ENCODE measurements around the gene GNAQ. TPM values are rescaled to one million over a fixed set of nuclear protein-coding genes. Genes with fewer than 3 reads are reported as not detected.

The GNAQ gene
- total RNA-seq, 1 donor from 2014 or later: 21.3 TPM

- no peak for DNase-seq (ENCODE audit: low read depth)
- FAIRE-seq: no peak
- TF ChIP-seq CTCF (IDR thresholded peaks at IDR 0.05; ENCODE audit: insufficient read depth, low read length, severe bottlenecking): no peak
- Histone ChIP-seq H3K4me3 (ENCODE audit: low read depth, low read length) (no peak overlapping the region), H3K27me3 (ENCODE audit: control insufficient read depth, insufficient read depth, low read length) (no peaks in the 10 kb centered on the region), H3K36me3 (ENCODE audit: control insufficient read depth, insufficient read depth, low read length) (no peaks in the 10 kb centered on the region)
Measured at GRCh38 chr9:77999231-77999631, 32.4 kb downstream of the GNAQ start.

GRCh38 chr9:77997611-77998284, 33.9 kb downstream of the GNAQ start:
- Histone ChIP-seq H3K27me3 (ENCODE audit: control insufficient read depth, insufficient read depth, low read length) (no peaks in the 10 kb centered on the region), H3K4me3 (ENCODE audit: low read depth, low read length) (no peak overlapping the region), H3K36me3 (ENCODE audit: control insufficient read depth, insufficient read depth, low read length) (no peaks in the 10 kb centered on the region)
- no peak for TF ChIP-seq CTCF (IDR thresholded peaks at IDR 0.05; ENCODE audit: insufficient read depth, low read length, severe bottlenecking)
- no peak for FAIRE-seq
- DNase-seq (ENCODE audit: low read depth): no peak

- H3K4me3 ChIP-seq (ENCODE audit: low read depth, low read length): no peak overlapping the region
- DNase-seq (ENCODE audit: low read depth) (no peak), FAIRE-seq (no peak)
- H3K36me3 ChIP-seq (ENCODE audit: control insufficient read depth, insufficient read depth, low read length): no peaks in the 10 kb centered on the region
- TF ChIP-seq CTCF (IDR thresholded peaks at IDR 0.05; ENCODE audit: insufficient read depth, low read length, severe bottlenecking): no peak
- no peaks in the 10 kb centered on the region for H3K27me3 ChIP-seq (ENCODE audit: control insufficient read depth, insufficient read depth, low read length)
Measured at GRCh38 chr9:77996696-77997095, 34.9 kb downstream of the GNAQ start.

- Histone ChIP-seq H3K27me3 (ENCODE audit: control insufficient read depth, insufficient read depth, low read length) (no peaks in the 10 kb centered on the region), H3K4me3 (ENCODE audit: low read depth, low read length) (no peak overlapping the region), H3K36me3 (ENCODE audit: control insufficient read depth, insufficient read depth, low read length) (no peaks in the 10 kb centered on the region)
- DNase-seq (ENCODE audit: low read depth) (no peak), FAIRE-seq (no peak)
- no peak for TF ChIP-seq CTCF (IDR thresholded peaks at IDR 0.05; ENCODE audit: insufficient read depth, low read length, severe bottlenecking)
Measured at GRCh38 chr9:77991191-77991590, 40.4 kb downstream of the GNAQ start.

GRCh38 chr9:77989909-77990308, 41.7 kb downstream of the GNAQ start:
- no peak for TF ChIP-seq CTCF (IDR thresholded peaks at IDR 0.05; ENCODE audit: insufficient read depth, low read length, severe bottlenecking)
- H3K36me3 ChIP-seq (ENCODE audit: control insufficient read depth, insufficient read depth, low read length): no peaks in the 10 kb centered on the region
- no peak overlapping the region for H3K4me3 ChIP-seq (ENCODE audit: low read depth, low read length)
- H3K27me3 ChIP-seq (ENCODE audit: control insufficient read depth, insufficient read depth, low read length): no peaks in the 10 kb centered on the region
- FAIRE-seq (no peak), DNase-seq (ENCODE audit: low read depth) (no peak)

GRCh38 chr9:77989458-77989857, 42.2 kb downstream of the GNAQ start:
- no peak for DNase-seq (ENCODE audit: low read depth)

More at GRCh38 chr9:77989458-77989857, 42.2 kb downstream of the GNAQ start:
- Histone ChIP-seq H3K27me3 (ENCODE audit: control insufficient read depth, insufficient read depth, low read length) (no peaks in the 10 kb centered on the region), H3K4me3 (ENCODE audit: low read depth, low read length) (no peak overlapping the region), H3K36me3 (ENCODE audit: control insufficient read depth, insufficient read depth, low read length) (no peaks in the 10 kb centered on the region)
- no peak for TF ChIP-seq CTCF (IDR thresholded peaks at IDR 0.05; ENCODE audit: insufficient read depth, low read length, severe bottlenecking)
- no peak for FAIRE-seq

All from bronchial epithelial cell (primary cell).